ENCODE measurements around the gene ANKRD2. TPM values are rescaled to one million over a fixed set of nuclear protein-coding genes. Genes with fewer than 3 reads are reported as not detected.
"Not testable (repeated sequence)": the region's sequence is repeated elsewhere in the genome, so short reads cannot be mapped to it uniquely, and the experiment has no call there.

Gene ANKRD2
- polyA plus RNA-seq, 1 donor, result 0.13 TPM

- DNase-seq; H3K4me1 ChIP-seq (ENCODE audit: control insufficient read depth, insufficient read depth, low read length); H3K36me3 ChIP-seq (ENCODE audit: control insufficient read depth, insufficient read depth, low read length); H3K27ac ChIP-seq (ENCODE audit: low read length); H3K27me3 ChIP-seq (ENCODE audit: control insufficient read depth, insufficient read depth, low read length); H3K9me3 ChIP-seq (ENCODE audit: control insufficient read depth, low read depth, low read length); H3K4me3 ChIP-seq (ENCODE audit: low read length): not testable (repeated sequence)
- no CpG with 5 or more reads among the region's 12 CpGs for WGBS (ENCODE audit: insufficient coverage, low lambda C conversion rate)
These were observed 11.0 kb upstream of the ANKRD2 start for GRCh38 chr10:97561386-97562077.

GRCh38 chr10:97562329-97562728 lies 10.2 kb upstream of the ANKRD2 start:
- no CpG with 5 or more reads among the region's 5 CpGs for WGBS (ENCODE audit: insufficient coverage, low lambda C conversion rate)
- not testable (repeated sequence) for H3K36me3 ChIP-seq (ENCODE audit: control insufficient read depth, insufficient read depth, low read length); H3K4me1 ChIP-seq (ENCODE audit: control insufficient read depth, insufficient read depth, low read length); H3K9me3 ChIP-seq (ENCODE audit: control insufficient read depth, low read depth, low read length); H3K27me3 ChIP-seq (ENCODE audit: control insufficient read depth, insufficient read depth, low read length); H3K4me3 ChIP-seq (ENCODE audit: low read length); DNase-seq; H3K27ac ChIP-seq (ENCODE audit: low read length)

GRCh38 chr10:97563337-97563736 lies 9.2 kb upstream of the ANKRD2 start:
- 94% methylated on average over 3 of the region's 4 CpGs for WGBS (ENCODE audit: insufficient coverage, low lambda C conversion rate)

GRCh38 chr10:97564776-97565175 lies 7.8 kb upstream of the ANKRD2 start:
- no peaks in the 10 kb centered on the region for H3K36me3 ChIP-seq (ENCODE audit: control insufficient read depth, insufficient read depth, low read length)
- WGBS (ENCODE audit: insufficient coverage, low lambda C conversion rate), result 76% methylated on average over 3 of the region's 4 CpGs
- H3K4me3 ChIP-seq (ENCODE audit: low read length), result no peak overlapping the region
- H3K4me1 ChIP-seq (ENCODE audit: control insufficient read depth, insufficient read depth, low read length), result no peaks in the 10 kb centered on the region
- no peaks in the 10 kb centered on the region for H3K9me3 ChIP-seq (ENCODE audit: control insufficient read depth, low read depth, low read length)
- no peaks in the 10 kb centered on the region for H3K27me3 ChIP-seq (ENCODE audit: control insufficient read depth, insufficient read depth, low read length)
- no peak for DNase-seq
- H3K27ac ChIP-seq (ENCODE audit: low read length), result no peak overlapping the region

More at GRCh38 chr10:97563337-97563736, 9.2 kb upstream of the ANKRD2 start:
- no peak overlapping the region for H3K27ac ChIP-seq (ENCODE audit: low read length)
- no peaks in the 10 kb centered on the region for H3K4me1 ChIP-seq (ENCODE audit: control insufficient read depth, insufficient read depth, low read length)
- H3K36me3 ChIP-seq (ENCODE audit: control insufficient read depth, insufficient read depth, low read length), result no peaks in the 10 kb centered on the region
- H3K4me3 ChIP-seq (ENCODE audit: low read length), result no peak overlapping the region
- no peaks in the 10 kb centered on the region for H3K9me3 ChIP-seq (ENCODE audit: control insufficient read depth, low read depth, low read length)
- DNase-seq, result no peak
- no peaks in the 10 kb centered on the region for H3K27me3 ChIP-seq (ENCODE audit: control insufficient read depth, insufficient read depth, low read length)

- no peaks in the 10 kb centered on the region for H3K36me3 ChIP-seq (ENCODE audit: control insufficient read depth, insufficient read depth, low read length)
- no peaks in the 10 kb centered on the region for H3K27me3 ChIP-seq (ENCODE audit: control insufficient read depth, insufficient read depth, low read length)
- no CpG with 5 or more reads among the region's 2 CpGs for WGBS (ENCODE audit: insufficient coverage, low lambda C conversion rate)
- DNase-seq, result no peak
- H3K9me3 ChIP-seq (ENCODE audit: control insufficient read depth, low read depth, low read length), result no peaks in the 10 kb centered on the region
- no peaks in the 10 kb centered on the region for H3K4me1 ChIP-seq (ENCODE audit: control insufficient read depth, insufficient read depth, low read length)
- no peak overlapping the region for H3K4me3 ChIP-seq (ENCODE audit: low read length)
- H3K27ac ChIP-seq (ENCODE audit: low read length), result no peak overlapping the region
These were observed 6.1 kb upstream of the ANKRD2 start for GRCh38 chr10:97566336-97566996.

- no peak for DNase-seq
- H3K4me1 ChIP-seq (ENCODE audit: control insufficient read depth, insufficient read depth, low read length), result peaks cover 5% of the 10 kb centered on the region
- WGBS (ENCODE audit: insufficient coverage, low lambda C conversion rate), result no CpG with 5 or more reads among the region's 15 CpGs
- no peaks in the 10 kb centered on the region for H3K27me3 ChIP-seq (ENCODE audit: control insufficient read depth, insufficient read depth, low read length)
- no peaks in the 10 kb centered on the region for H3K36me3 ChIP-seq (ENCODE audit: control insufficient read depth, insufficient read depth, low read length)
- no peak overlapping the region for H3K27ac ChIP-seq (ENCODE audit: low read length)
- H3K9me3 ChIP-seq (ENCODE audit: control insufficient read depth, low read depth, low read length), result no peaks in the 10 kb centered on the region
- H3K4me3 ChIP-seq (ENCODE audit: low read length), result no peak overlapping the region
These were observed 4.7 kb upstream of the ANKRD2 start for GRCh38 chr10:97567891-97568290.

DNA sequence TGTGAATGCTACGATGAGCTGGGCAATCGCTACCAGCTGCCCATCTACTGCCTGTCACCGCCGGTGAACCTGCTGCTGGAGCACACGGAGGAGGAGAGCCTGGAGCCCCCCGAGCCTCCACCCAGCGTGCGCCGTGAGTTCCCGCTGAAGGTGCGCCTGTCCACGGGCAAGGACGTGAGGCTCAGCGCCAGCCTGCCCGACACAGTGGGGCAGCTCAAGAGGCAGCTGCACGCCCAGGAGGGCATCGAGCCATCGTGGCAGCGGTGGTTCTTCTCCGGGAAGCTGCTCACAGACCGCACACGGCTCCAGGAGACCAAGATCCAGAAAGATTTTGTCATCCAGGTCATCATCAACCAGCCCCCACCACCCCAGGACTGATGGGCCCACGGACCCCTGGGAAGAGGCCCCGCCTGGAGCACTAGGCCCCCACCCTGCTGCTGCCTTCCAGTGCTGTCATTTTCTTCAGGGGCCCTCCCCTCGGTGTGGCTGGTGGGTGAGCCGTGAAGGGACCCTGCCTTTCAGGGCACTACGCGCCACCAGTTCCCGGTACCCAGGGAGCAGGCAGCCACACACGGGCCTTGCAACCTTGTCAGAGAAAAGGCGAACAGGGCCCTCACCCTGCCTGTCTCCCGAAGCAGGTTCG lies 2.3 kb upstream of the ANKRD2 start:
- no CpG with 5 or more reads among the region's 33 CpGs for WGBS (ENCODE audit: insufficient coverage, low lambda C conversion rate)
- Histone ChIP-seq H3K4me3 (ENCODE audit: low read length) (no peak overlapping the region), H3K9me3 (ENCODE audit: control insufficient read depth, low read depth, low read length) (no peaks in the 10 kb centered on the region), H3K27me3 (ENCODE audit: control insufficient read depth, insufficient read depth, low read length) (no peaks in the 10 kb centered on the region), H3K27ac (ENCODE audit: low read length) (no peak overlapping the region), H3K4me1 (ENCODE audit: control insufficient read depth, insufficient read depth, low read length) (peaks cover 5% of the 10 kb centered on the region), H3K36me3 (ENCODE audit: control insufficient read depth, insufficient read depth, low read length) (no peaks in the 10 kb centered on the region)
- DNase-seq, result no peak

GRCh38 chr10:97570789-97571471 lies 1.6 kb upstream of the ANKRD2 start:
- no peaks in the 10 kb centered on the region for H3K36me3 ChIP-seq (ENCODE audit: control insufficient read depth, insufficient read depth, low read length)
- no peak for DNase-seq
- peaks cover 5% of the 10 kb centered on the region for H3K4me1 ChIP-seq (ENCODE audit: control insufficient read depth, insufficient read depth, low read length)
- H3K9me3 ChIP-seq (ENCODE audit: control insufficient read depth, low read depth, low read length), result no peaks in the 10 kb centered on the region
- no CpG with 5 or more reads among the region's 5 CpGs for WGBS (ENCODE audit: insufficient coverage, low lambda C conversion rate)
- no peak overlapping the region for H3K27ac ChIP-seq (ENCODE audit: low read length)
- no peaks in the 10 kb centered on the region for H3K27me3 ChIP-seq (ENCODE audit: control insufficient read depth, insufficient read depth, low read length)
- no peak overlapping the region for H3K4me3 ChIP-seq (ENCODE audit: low read length)

GRCh38 chr10:97571622-97572021 lies 957 bp upstream of the ANKRD2 start:
- Histone ChIP-seq H3K27me3 (ENCODE audit: control insufficient read depth, insufficient read depth, low read length) (no peaks in the 10 kb centered on the region), H3K4me1 (ENCODE audit: control insufficient read depth, insufficient read depth, low read length) (peaks cover 5% of the 10 kb centered on the region), H3K36me3 (ENCODE audit: control insufficient read depth, insufficient read depth, low read length) (no peaks in the 10 kb centered on the region), H3K4me3 (ENCODE audit: low read length) (no peak overlapping the region), H3K9me3 (ENCODE audit: control insufficient read depth, low read depth, low read length) (no peaks in the 10 kb centered on the region), H3K27ac (ENCODE audit: low read length) (no peak overlapping the region)
- peak; percentile 27 to 49 for DNase-seq
- no CpG with 5 or more reads among the region's 3 CpGs for WGBS (ENCODE audit: insufficient coverage, low lambda C conversion rate)

DNA sequence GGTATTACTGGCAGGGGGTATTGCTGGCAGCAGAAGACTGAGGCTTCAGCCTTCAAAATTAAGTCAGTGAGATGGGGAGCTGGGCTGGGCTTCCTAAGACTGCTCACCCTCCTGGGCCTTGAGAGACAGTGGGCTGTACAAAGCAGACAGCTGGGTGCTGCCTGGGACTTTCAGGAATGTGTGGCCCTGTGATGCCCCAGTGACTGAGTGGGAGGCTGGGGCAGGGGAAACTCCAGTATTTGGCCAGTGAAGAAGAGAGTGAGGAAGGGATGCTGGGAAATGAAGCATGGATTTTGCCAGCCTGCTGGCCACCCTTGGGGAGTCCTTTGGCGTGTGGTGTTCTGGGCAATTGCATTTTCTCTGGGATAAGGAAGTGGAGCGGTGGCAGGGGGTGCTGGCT lies 442 bp downstream of the ANKRD2 start:
- no CpG with 5 or more reads among the region's 2 CpGs for WGBS (ENCODE audit: insufficient coverage, low lambda C conversion rate)
- no peak overlapping the region for H3K4me3 ChIP-seq (ENCODE audit: low read length)
- no peak overlapping the region for H3K27ac ChIP-seq (ENCODE audit: low read length)

More for the DNA sequence above, 442 bp downstream of the ANKRD2 start:
- Histone ChIP-seq H3K36me3 (ENCODE audit: control insufficient read depth, insufficient read depth, low read length) (no peaks in the 10 kb centered on the region), H3K4me1 (ENCODE audit: control insufficient read depth, insufficient read depth, low read length) (peaks cover 5% of the 10 kb centered on the region), H3K27me3 (ENCODE audit: control insufficient read depth, insufficient read depth, low read length) (peaks cover 3% of the 10 kb centered on the region), H3K9me3 (ENCODE audit: control insufficient read depth, low read depth, low read length) (no peaks in the 10 kb centered on the region)
- no peak for DNase-seq
